ENCODE data around the gene SH2D3A. TPM values are rescaled to one million over a fixed set of nuclear protein-coding genes. Genes with fewer than 3 reads are reported as not detected.

SH2D3A gene
- polyA plus RNA-seq, 3 donors, result 0.11 TPM; not detected in 2

GRCh38 chr19:6717441-6717971 lies 49.7 kb downstream of the SH2D3A start:
- Histone ChIP-seq H3K4me2 (replicated peaks; ENCODE audit: extremely low read depth, low read length, poor library complexity, severe bottlenecking) (no peak overlapping the region), H3K9me3 (replicated peaks in 1 of 2; ENCODE audit: control insufficient read depth in 1 of 2, insufficient read depth in 1 of 2, low read length in 2 of 2) (no peaks in the 10 kb centered on the region), H3K36me3 (replicated peaks in 1 of 2; ENCODE audit: control insufficient read depth in 1 of 2, insufficient read depth in 2 of 2, low read length in 2 of 2) (no peaks in the 10 kb centered on the region), H4K20me1 (ENCODE audit: insufficient read depth, low read length) (no peaks in the 10 kb centered on the region), H3K79me2 (ENCODE audit: insufficient read depth, low read length) (no peaks in the 10 kb centered on the region), H3K27ac (ENCODE audit: low read depth in 1 of 2, low read length in 2 of 2) (no peak overlapping the region), H3K4me3 (replicated peaks in 1 of 3; ENCODE audit: low read depth in 2 of 3, low read length in 3 of 3) (no peak overlapping the region), H2AFZ (ENCODE audit: insufficient read depth, low read depth, low read length, poor library complexity, severe bottlenecking) (no peak overlapping the region), H3K27me3 (ENCODE audit: control insufficient read depth in 2 of 2, insufficient read depth in 2 of 2, low read length in 2 of 2) (peaks cover 0 to 5% of the 10 kb centered on the region in 2 donors), H3K4me1 (ENCODE audit: control insufficient read depth in 1 of 2, insufficient read depth in 2 of 2, low read length in 2 of 2) (peaks cover 26 to 36% of the 10 kb centered on the region in 2 donors), H3K9ac (ENCODE audit: insufficient read depth, low read length, poor library complexity, severe bottlenecking) (no peak overlapping the region)
- 78% methylated on average over 4 of the region's 4 CpGs for WGBS (ENCODE audit: insufficient coverage)
- Mint-ChIP-seq H3K4me3 (peak overlapping the region in 1 of 2 donors; percentile 48), H3K4me1 (peaks cover 31% of the 10 kb centered on the region), H3K9me3 (peaks cover 0 to 6% (median 0%) of the 10 kb centered on the region in 7 donors), H3K36me3 (no peaks in the 10 kb centered on the region), H3K27me3 (ENCODE audit: low read depth in 3 of 3) (peaks cover 10 to 22% (median 13%) of the 10 kb centered on the region in 3 donors), H3K27ac (peak overlapping the region in 3 of 7 donors; percentile 13 to 28 (median 21))
- intact Hi-C loops (cut with micrococcal nuclease), result no loop called here
- no peak for DNase-seq
- no peak for TF ChIP-seq CTCF (IDR thresholded peaks at IDR 0.05)

- Mint-ChIP-seq H3K36me3 (no peaks in the 10 kb centered on the region), H3K4me1 (peaks cover 27% of the 10 kb centered on the region), H3K4me3 (peak overlapping the region in 1 of 2 donors; percentile 48), H3K27ac (no peak overlapping the region), H3K27me3 (ENCODE audit: low read depth in 3 of 3) (peaks cover 11 to 25% (median 15%) of the 10 kb centered on the region in 3 donors), H3K9me3 (peaks cover 0 to 6% (median 0%) of the 10 kb centered on the region in 7 donors)
- no peak for DNase-seq
- Histone ChIP-seq H3K4me3 (replicated peaks in 1 of 3; ENCODE audit: low read depth in 2 of 3, low read length in 3 of 3) (no peak overlapping the region), H4K20me1 (ENCODE audit: insufficient read depth, low read length) (no peaks in the 10 kb centered on the region), H3K4me1 (ENCODE audit: control insufficient read depth in 1 of 2, insufficient read depth in 2 of 2, low read length in 2 of 2) (peaks cover 23 to 31% of the 10 kb centered on the region in 2 donors), H3K27ac (ENCODE audit: low read depth in 1 of 2, low read length in 2 of 2) (no peak overlapping the region), H3K9ac (ENCODE audit: insufficient read depth, low read length, poor library complexity, severe bottlenecking) (no peak overlapping the region), H2AFZ (ENCODE audit: insufficient read depth, low read depth, low read length, poor library complexity, severe bottlenecking) (no peak overlapping the region), H3K79me2 (ENCODE audit: insufficient read depth, low read length) (no peaks in the 10 kb centered on the region), H3K9me3 (replicated peaks in 1 of 2; ENCODE audit: control insufficient read depth in 1 of 2, insufficient read depth in 1 of 2, low read length in 2 of 2) (no peaks in the 10 kb centered on the region), H3K36me3 (replicated peaks in 1 of 2; ENCODE audit: control insufficient read depth in 1 of 2, insufficient read depth in 2 of 2, low read length in 2 of 2) (no peaks in the 10 kb centered on the region), H3K4me2 (replicated peaks; ENCODE audit: extremely low read depth, low read length, poor library complexity, severe bottlenecking) (no peak overlapping the region), H3K27me3 (ENCODE audit: control insufficient read depth in 2 of 2, insufficient read depth in 2 of 2, low read length in 2 of 2) (peaks cover 0 to 5% of the 10 kb centered on the region in 2 donors)
- intact Hi-C loops (cut with micrococcal nuclease), result no loop called here
- TF ChIP-seq CTCF (IDR thresholded peaks at IDR 0.05), result no peak
- 80% methylated on average over 9 of the region's 10 CpGs for WGBS (ENCODE audit: insufficient coverage)
Observed at GRCh38 chr19:6717036-6717435, 50.2 kb downstream of the SH2D3A start.

Measured in CD14-positive monocyte (primary cell).